Fibroblast of pulmonary artery (primary cell): ENCODE measurements around the gene CRY1.

Experiments used
- DNase-seq: peaks from one replicate; pipeline ENCODE4 v3.0.0-alpha.2; 2010; ENCODE audit warnings: low read depth
- H3K4me3 ChIP-seq: replicated peaks from 2 replicates; pipeline ENCODE4 v1.5.1; 2011; ENCODE audit warnings: low read depth, mild to moderate bottlenecking, control low read depth, low read length, moderate library complexity
- CTCF ChIP-seq: IDR thresholded peaks from 2 replicates; pipeline ENCODE4 v1.5.1; 2011; ENCODE audit warnings: mild to moderate bottlenecking, control low read depth, low read length, inconsistent platforms; ENCODE audit errors: missing control alignments

The CRY1 gene

DNA sequence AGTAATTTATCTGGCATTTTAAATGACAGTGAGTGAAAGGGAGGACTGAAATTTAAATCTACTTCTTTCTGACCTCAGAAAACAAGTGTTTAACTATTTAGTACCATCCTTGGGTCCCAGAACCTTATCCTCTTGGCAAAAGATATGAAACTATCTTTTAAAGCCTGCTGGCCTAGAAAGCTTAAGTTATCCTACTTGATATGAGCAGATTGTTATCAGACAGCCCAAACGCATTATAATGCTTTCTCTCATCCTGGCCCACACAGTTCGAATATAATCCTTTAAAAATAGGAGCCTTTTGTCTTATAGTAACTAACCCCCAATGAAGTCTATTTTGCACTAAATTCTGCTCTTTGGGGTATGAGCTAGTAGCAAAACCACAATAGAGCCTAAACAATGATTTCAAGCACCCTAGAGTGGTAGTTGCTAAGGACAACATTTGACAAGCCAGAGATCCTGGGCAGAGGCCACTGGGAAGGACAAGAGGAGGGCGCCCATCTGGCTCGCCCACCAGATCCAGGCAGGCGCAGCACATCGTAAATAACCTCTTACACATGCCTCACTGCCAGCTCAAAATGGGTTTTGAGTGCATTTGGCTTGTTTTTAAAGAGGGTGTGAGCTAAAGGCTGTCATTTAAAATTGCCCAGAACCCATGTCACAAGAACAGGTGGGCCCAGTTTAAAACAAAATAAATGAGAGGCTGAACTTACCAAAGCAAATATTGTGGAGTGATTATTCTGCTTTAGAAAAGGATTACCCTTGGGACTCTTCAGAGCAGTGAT is 37.7 kb upstream of the CRY1 start:
- H3K4me3 ChIP-seq: no peak overlapping the region
- no peak for DNase-seq
- no peak for TF ChIP-seq CTCF

- DNase-seq: no peak
- no peak for TF ChIP-seq CTCF
- no peak overlapping the region for H3K4me3 ChIP-seq
Observed at GRCh38 chr12:107129315-107129930, 36.1 kb upstream of the CRY1 start.

DNA sequence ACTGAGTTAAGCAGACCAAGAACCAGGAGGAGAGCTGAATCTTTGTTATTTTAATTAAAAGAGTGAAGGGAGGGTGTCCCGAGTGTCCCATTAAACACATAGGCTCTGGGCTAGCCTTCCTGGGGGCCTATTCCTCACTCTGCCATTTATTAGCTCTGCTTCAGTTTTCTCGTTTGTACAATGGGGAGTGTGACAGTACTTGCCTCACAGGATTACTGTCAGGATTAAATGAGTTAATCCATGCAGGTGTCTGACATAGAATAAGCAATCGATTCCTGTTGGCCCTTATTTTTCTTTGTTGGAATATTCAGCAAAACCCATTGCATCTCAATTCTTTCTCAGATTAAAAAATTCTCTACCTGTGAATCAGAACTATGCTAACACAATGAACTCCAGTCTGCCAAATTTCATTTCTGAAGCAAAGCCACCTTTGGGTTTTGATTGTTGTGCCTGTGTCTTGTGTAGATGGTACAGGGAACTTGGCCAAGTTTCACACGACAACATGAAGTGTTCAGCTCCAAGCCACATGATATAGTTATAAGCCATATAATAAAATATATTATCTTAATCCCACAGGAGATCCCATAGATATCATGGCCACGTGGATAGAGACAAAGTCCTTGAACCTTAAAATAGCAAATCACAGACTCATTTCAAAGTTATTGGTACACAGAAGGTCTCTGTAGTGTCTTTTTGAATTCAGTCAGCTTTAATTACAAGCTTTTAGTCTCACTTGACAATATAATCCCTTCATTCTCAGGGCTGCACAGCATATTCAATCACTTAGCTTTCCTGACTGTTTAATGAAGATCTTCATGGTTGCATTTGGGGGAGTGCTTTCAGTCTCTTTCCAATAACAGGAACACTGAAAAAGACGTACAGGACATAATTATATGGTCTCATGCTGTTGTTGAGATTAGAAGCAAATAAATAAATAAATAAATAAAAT is 34.4 kb upstream of the CRY1 start:
- no peak overlapping the region for H3K4me3 ChIP-seq
- DNase-seq: no peak
- TF ChIP-seq CTCF: no peak

GRCh38 chr12:107126796-107127481 is 33.6 kb upstream of the CRY1 start:
- DNase-seq: peak; percentile 29
- peak; percentile 44 for TF ChIP-seq CTCF
- H3K4me3 ChIP-seq: no peak overlapping the region

GRCh38 chr12:107125833-107126232 is 32.5 kb upstream of the CRY1 start:
- no peak for TF ChIP-seq CTCF
- no peak for DNase-seq
- no peak overlapping the region for H3K4me3 ChIP-seq

- DNase-seq: no peak
- H3K4me3 ChIP-seq: no peak overlapping the region
- no peak for TF ChIP-seq CTCF
Observed at GRCh38 chr12:107122452-107122958, 29.2 kb upstream of the CRY1 start.
